ENCODE results near the gene SUGT1.
"Not testable (repeated sequence)": the region's sequence is repeated elsewhere in the genome, so short reads cannot be mapped to it uniquely, and the experiment has no call there.

SUGT1 gene

DNA sequence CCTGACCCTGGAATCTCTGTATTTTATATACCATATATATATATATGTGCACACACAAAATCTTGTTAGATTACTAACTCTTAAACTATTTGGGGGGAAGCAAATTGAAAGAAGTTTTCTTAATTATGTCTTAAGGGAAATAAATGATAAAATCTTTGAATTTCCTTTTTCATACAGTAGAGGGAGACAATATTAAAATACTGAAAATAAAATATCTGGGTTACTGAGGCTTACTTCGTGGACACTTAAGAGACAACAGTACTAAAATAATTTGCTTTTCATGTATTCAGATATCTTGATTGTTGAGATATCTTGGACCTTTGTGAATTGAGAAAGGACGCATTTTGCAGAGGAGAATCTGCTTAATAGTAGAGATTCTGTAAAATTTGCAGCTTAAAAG, 17.0 kb downstream of the SUGT1 start:
- no peak for DNase-seq (ENCODE audit: low read depth)

DNA sequence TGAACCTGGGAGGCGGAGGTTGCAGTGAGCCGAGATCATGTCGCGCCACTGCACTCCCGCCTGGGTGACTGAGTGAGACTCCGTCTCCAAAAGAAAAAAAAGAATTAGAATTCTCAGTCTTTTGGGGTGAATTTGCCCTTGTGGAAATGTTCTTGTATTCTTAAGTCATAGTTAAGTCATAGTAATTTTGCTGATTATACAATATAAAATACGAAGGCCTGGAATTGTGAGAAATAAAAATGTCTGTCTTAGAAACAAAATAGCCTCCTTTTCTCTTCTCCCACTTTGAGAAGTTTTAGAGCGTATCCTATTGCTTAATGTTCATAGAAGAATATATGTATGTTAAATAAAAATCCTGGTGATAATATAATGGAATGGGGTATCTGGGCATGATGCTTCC, 18.1 kb downstream of the SUGT1 start:
- no peak for DNase-seq (ENCODE audit: low read depth)

DNA sequence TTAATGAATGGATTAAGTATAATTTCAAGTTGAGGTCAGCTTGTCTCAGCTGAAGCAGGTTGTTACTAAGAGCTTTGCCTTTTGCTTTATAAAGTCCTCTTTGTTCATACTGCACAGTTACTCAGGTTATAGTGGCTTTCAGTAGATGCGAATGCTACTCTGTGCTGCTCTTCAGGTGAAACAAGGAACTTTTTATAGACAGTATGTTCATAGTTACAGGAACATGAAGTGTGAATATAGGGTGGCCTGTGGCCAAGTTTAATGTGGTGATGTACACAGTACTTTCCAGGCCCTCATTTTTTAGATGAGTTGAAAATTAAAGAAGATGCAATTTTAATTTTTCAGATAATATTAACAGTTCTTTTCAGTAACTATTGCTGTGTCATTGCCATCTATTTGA, 20.8 kb downstream of the SUGT1 start:
- DNase-seq (ENCODE audit: low read depth), result no peak

DNA sequence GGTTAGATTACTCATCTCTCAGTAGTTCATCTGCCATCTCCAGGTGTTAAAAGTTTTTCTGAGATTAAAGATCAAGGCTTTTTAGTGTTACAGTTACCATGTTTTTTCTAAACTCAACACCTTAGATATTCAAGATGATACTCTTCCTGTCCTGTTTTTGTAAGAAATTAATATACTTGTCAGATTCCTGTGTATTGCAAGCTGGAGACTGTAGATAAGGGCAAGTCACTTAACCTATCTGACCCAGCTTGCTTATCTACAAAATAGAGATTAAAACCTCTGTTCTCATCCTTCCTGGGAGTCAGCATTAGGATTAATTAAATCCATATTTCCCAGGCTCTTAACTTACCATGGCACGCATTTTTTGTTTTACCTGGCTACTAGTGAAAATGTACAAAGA, 25.2 kb downstream of the SUGT1 start:
- no peak for DNase-seq (ENCODE audit: low read depth)

DNA sequence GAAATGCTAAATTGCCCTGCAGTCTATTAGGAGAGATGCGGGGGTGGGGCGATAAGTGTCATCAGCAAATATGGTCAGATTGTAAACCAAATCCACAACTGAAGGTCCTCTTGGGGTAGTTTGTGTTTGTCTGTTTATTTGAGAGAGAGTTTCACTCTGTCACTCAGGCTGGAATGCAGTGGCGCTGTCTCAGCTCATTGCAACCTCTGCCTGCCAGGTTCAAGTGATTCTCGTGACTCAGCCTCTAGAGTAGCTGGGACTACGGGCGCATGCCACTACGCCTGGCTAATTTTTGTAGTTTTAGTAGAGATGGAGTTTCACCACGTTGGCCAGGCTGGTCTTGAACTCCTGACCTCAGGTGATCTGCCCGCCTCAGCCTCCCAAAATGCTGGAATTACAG, 33.2 kb downstream of the SUGT1 start:
- DNase-seq (ENCODE audit: low read depth), result not testable (repeated sequence)

DNA sequence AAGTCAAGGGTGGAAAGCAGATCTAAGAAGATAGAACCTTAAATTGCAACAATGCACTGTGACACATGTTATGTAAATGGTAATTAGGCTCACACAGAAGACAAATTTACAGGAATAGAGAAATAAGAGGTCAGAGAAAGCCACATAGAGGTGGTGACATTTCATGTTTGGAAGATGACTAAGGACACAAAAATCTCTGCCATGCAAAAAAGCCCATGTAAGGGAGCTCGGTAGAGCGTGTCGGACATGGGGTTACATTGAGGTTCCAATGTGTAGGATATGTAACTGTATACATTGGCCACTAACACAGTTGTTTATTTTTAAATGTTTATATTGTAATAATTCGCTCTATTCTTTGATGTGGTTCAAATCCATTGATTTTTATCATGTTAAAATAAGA, 33.7 kb downstream of the SUGT1 start:
- no peak for DNase-seq (ENCODE audit: low read depth)

DNA sequence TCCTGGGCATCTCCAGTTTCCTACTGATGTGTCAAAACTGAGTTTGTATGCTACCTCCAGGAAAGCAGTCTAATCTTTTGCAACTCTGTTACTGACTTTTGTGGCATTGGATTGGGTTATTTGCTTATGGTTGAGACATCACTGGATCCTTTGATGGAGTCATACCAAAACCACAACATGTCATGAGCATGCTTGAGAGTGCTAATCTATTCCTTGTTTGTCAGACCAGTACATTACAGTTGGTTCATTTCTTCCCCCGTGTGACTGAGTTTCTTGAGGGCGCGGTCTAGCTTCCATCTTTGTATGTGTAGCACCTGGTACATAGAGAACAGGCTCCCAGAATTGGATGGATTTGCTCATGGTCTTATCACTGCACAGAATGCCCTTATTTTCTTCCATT, 43.2 kb downstream of the SUGT1 start:
- DNase-seq (ENCODE audit: low read depth), result no peak

DNA sequence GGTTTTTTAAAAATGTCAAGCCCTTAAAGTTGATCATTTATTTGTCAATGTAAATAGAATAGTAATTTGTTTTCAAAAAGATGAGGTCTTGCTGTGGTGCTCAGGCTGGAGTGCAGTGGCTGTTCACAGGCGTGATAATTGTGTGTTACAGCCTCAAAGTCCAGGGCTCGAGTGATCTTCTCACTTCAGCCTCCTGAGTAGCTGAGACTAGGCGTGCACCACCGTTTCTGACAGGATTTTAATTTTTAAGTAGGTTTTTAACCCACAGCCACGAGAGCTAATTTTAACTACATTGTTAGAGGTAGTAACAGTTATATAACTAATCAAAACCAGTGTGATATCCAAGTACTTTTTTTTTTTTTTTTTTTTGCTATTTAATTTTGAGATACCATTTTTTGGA, 43.9 kb downstream of the SUGT1 start:
- DNase-seq (ENCODE audit: low read depth), result no peak

DNA sequence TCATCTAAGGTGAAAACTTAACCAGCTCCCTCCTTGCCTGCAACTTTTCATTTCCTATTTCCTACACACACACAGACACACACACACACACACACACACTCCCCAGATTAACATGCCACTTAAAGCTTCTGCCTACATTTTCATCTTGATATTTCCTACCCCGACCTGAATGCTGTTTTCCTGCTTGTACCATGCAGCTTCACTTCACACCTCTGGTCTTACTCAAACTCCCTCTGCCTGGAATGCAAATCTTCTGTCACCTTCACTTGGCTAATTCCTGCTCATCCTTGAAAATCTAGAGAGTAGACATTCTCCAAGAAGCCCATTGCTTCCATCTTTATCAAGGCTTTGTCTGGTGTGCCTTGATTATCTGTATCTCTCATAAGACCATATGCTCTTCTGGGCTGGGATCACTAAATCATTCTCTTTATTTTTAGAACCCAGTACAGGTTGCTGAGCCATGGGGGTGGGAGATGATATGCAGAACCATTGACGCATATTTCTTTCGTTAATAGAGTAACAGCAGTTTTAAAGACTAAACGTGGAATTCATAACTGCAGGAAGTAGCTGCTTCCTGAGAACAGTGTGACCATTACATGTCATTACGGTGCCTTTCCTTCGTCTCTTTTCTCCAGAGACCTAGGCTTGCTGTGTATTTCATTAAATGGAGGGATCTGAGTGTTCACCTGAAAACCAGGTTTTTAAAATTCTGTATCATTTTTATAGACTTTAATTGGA, 49.3 kb downstream of the SUGT1 start:
- no peak for DNase-seq (ENCODE audit: low read depth)

DNA sequence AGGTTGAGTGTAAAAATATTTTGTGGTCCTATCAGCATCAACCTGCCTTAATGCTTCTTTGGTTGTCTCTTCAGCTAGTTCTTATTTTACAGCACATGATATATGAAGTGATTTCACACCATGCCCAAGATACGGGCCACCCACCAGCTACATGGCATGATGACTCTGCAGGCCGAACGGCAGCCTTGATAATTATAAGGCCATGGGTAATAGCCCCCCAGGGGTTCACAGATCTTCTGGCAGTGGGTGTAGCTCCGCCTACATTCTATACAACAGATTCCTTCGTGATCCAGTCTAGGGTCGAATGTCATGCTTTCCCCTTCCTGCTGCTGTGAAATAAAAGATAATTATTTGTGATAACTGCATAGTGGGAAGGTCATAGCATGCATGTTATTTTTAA, 50.8 kb downstream of the SUGT1 start:
- DNase-seq (ENCODE audit: low read depth), result no peak

DNA sequence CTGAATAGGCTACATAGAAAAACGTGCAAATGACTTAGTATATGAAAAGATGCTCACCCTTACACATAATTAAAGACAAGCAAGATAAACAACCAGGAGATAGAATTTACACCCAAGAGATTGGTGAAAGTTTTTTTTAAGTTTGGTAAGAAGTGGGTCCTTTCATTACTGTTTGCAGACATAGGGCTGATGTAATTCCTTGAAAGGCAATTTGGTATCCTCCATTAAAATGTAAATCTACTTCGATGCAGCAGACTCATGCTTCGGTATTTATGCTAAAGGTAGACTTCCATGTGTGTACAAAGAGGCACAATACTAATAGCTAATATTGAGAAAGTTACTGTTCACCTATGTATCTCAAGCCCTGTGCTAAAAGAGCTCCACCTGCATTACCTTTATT, 53.4 kb downstream of the SUGT1 start:
- DNase-seq (ENCODE audit: low read depth), result no peak

DNA sequence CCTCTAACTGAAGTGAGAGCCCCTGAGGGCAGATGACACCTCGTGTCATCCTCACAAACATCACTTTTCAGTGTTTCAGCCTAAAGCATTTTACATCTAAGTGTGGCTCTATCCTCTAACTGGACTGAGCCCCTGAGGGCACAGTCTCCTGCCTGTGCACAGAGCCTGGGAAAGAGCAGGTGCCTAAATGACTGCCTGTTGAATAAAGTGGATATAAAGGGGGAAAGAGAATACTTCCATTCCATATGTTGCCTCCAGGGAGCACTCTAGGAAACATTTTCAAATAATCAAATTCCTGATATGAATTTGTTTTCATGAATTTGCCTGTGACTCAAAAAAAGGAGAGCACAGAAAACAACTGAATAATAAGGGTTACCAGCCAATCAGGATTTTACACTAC, 54.7 kb downstream of the SUGT1 start:
- no peak for DNase-seq (ENCODE audit: low read depth)

DNA sequence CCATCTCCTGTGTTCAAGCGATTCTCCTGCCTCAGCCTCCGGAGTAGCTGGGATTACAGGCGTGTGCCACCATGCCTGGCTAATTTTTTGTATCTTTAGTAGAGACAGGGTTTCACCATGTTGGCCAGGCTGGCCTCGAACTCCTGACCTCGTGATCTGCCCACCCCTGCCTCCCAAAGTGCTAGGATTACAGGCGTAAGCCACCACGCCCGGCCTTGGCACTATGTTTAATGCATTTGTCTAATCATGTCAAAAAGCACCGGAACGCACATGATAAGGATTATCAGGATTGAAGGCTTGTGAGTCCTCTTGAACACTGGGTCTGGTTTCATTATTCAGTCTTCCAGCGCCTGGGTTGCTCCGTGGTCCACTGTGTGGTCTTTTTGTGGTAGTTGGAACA, 55.6 kb downstream of the SUGT1 start:
- not testable (repeated sequence) for DNase-seq (ENCODE audit: low read depth)

DNA sequence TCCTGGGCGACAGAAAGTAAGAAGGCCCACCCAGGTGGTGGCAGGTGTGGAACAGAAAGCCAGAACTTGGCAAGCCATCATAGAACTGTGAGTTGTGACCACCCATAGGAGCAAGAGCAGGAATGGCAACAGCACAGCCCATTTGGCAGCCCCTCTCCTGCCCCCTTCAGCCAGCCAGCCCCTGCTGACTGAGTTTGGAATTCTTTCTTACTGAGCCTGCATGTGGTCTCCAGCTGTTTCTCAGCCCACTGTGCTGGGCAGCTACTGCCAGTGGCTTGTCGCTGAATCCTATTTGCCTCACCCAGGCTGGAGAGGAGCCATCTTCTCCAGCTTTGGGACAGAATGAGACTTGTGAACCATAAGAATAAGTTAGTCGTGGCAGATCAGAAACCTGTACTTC, 58.6 kb downstream of the SUGT1 start:
- no peak for DNase-seq (ENCODE audit: low read depth)

DNA sequence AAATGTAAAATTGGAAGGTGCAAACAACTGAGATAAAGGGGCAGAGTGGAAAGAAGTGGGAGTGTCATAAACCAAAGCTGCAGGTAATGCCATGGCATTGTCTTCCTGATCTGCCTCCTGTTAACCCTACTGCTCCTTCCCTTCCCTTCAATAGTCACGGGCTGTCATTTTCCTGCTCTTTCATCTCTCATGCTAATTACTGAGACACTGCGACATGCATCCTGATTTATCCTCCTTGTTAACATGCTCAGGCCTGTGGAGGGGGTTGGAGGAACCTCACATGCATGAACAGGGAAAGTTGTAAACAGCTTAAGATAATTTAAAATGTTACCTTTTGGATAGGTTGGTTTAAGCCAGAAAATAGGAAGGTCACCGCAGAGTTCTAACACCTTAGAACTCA, 59.7 kb downstream of the SUGT1 start:
- DNase-seq (ENCODE audit: low read depth), result no peak

DNA sequence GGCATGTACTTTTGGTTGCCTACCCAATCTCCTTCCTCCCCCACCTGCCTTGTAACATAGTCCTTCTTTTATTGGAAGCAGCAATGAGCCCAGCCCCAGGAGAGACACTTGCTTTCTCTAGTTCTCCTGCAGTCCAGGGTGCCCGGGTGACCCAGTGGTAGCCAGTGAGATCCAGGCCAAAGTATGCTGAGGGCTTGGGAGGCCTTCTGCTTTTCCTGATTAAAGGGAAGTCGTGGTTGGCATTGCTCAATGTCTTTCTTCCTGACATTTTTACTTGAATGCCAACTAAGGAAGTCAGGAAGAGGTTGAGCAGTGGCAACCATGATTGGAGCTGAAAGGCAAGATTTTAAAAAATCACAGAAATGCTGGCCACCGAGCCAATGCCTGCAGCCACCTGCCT, 61.3 kb downstream of the SUGT1 start:
- no peak for DNase-seq (ENCODE audit: low read depth)

DNA sequence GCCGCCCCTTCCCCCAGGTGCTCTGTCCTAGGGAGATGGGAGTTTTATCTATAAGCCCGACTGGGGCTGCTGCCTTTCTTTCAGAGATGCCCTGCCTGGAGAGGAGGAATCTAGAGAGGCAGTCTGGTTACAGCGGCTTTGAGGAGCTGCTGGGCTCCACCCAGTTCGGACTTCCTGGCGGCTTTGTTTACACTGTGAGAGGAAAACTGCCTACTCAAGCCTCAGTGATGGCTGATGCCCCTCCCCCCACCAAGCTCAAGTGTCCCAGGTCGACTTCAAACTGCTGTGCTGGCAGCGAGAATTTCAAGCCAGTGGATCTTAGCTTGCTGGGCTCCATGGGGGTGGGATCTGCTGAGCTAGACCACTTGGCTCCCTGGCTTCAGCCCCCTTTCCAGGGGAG, 68.3 kb downstream of the SUGT1 start:
- DNase-seq (ENCODE audit: low read depth), result not testable (repeated sequence)

DNA sequence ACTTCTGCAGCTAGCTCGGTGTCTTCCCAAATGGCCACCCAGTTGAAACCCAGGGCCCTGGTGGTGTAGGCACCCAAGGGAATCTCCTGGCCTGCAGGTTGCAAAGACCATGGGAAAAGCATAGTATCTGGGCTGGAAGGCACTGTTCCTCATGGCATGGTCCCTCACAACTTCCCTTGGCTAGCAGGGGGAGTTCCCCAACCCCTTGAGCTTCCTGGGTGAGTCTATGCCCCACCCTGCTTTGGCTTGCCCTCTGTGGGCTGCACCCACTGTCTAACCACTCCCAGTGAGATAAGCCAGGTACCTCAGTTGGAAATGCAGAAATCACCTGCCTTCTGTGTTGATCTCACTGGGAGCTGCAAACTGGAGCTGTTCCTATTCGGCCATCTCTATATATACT, 68.7 kb downstream of the SUGT1 start:
- DNase-seq (ENCODE audit: low read depth), result not testable (repeated sequence)

DNA sequence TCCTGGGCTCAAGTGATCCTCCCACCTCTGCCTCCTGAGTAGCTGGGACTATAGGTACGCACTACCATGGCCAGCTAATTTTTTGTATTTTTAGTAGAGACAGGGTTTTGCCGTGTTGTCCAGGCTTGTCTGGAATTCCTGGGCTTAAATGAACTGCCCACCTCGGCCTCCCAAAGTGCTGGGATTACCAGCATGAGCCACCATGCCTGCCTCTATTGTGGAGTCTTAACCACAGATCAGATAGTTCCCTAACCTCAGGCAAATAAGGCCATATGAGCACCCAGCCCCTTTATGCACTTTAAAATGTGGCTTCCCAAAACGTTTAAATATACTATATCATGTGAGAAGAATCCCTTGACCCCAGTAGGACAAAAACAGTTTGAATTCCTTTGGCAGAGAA, 70.5 kb downstream of the SUGT1 start:
- DNase-seq (ENCODE audit: low read depth), result no peak

DNA sequence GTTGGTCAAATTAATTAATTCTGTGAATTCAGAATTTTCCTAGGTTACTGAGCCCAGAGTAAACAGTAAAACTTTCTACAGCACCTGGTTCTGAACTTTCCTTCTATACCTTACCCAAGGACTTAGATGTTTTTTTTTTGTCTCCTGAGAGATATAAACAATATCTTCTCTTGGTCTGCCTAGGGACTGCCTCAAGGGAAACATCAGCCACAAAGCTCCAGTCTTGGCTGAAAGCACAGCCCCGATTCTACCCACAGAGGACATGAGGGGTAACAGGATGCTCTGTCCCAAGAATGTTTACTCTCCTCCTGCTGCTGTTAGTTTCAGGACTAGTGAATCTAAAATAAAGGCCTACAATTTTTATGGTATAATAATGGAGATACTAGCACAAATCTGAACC, 72.7 kb downstream of the SUGT1 start:
- no peak for DNase-seq (ENCODE audit: low read depth)

DNA sequence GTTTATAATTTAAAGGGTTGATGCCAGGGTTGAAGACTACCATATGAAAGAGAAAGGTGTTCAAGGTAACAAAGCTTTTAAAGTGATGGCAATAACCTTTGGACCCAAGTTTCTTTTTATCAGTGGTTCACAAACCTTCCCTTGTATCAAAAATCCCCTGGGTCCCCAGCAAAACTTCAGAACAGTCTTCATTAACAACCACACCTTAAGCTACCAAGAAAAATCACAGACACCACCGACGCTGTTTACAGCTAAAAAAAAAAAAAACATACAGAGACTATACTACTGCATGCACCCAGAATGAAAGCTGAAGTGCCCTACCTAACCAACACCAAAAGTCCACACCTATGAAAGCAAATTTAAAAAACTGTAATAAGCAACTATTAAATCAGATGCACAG, 73.6 kb downstream of the SUGT1 start:
- DNase-seq (ENCODE audit: low read depth), result no peak

DNA sequence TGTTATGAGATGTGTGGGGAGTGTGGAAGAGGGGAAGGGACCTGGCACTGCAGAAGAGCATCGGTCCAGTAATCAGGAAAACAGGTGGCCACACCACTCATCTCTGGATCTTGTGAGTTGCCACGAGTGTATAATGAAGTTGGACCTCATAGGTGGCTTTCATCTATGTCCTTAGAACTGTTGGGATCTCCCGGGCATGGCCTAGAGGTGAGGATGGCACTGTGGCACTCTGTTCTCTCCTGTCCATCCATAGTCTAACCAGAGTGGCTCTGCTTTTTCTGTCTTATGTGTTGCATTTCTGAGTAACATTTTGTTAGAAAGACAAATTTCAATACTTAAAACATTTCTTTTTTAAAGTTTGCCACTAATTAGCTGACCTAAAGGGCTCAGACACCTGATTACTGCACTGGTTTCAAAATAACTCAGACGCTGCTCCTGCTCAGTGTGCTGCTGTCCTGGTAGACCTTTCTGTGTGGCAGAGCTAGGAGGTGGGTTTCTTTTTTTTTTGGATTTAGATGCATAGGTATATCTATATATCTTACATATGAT, 81.5 kb downstream of the SUGT1 start:
- no peak for DNase-seq (ENCODE audit: low read depth)

DNA sequence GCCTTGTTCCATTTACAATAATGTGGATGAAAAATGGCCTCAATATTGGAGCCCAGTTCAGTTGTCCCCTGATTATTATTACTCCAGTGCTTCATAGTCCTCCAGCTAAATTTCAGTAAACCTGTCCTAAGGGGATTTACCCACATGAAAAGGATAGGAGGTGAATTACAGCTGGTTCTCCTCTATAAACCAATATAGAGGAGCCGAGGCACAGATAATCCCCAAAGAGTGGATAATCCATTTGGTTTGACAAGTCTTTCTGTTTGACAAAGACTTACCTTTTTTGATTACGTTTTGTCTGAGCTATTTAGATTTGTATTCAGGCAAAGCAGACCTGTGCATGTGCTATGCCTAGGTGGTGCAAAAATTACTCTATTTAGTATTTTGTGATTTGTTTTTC, 84.3 kb downstream of the SUGT1 start:
- no peak for DNase-seq (ENCODE audit: low read depth)

DNA sequence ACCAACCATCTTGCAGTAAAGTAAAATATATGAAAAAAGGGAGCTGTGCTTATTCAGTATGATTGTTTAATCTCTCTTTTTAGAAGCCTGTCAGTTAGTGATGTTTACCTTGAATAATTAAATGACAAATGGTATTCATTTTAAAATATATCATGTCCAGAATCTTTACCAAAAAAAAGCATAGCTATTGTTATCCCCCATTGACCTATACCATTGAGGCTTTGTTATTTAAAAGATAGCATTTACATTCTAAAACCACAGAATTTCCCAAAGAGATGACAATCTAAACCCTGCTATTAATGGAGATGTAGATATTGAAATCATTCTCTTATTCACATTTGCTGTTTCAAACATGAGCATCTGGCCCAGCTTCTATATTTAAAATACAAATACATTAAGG, 84.8 kb downstream of the SUGT1 start:
- DNase-seq (ENCODE audit: low read depth), result no peak
